ENCODE measurements around the gene CARF.

Gene CARF

DNA sequence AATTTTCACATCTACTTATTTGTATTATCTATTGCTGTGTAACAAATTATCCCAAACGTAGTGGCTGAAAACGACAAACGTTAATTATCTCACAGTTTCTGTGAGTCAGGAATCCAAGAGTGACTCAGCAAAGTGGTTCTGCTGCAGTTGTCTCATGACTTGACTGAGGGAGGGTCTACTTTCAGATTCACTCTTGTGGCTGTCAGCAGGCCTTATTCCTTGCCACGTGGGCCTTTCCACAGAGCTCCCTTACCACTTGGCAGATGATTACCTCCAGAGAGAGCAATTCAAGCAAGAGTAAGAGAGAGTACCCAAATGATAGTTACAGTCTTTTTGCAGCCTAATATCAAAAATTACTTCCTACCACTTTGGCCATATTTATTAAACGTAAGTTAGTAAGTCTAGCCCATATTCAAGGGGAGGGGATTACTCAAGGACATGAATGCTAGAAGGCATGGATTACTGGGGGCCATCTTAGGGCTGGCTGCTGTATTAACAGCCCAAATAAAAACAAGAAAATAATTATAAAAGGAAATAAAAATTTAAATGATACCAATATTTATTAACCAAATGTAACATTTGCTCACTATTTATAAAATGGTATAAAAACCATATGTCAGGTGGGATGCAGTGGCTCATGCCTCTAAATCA is 53.9 kb downstream of the CARF start:
- TF ChIP-seq, protein P1, sequence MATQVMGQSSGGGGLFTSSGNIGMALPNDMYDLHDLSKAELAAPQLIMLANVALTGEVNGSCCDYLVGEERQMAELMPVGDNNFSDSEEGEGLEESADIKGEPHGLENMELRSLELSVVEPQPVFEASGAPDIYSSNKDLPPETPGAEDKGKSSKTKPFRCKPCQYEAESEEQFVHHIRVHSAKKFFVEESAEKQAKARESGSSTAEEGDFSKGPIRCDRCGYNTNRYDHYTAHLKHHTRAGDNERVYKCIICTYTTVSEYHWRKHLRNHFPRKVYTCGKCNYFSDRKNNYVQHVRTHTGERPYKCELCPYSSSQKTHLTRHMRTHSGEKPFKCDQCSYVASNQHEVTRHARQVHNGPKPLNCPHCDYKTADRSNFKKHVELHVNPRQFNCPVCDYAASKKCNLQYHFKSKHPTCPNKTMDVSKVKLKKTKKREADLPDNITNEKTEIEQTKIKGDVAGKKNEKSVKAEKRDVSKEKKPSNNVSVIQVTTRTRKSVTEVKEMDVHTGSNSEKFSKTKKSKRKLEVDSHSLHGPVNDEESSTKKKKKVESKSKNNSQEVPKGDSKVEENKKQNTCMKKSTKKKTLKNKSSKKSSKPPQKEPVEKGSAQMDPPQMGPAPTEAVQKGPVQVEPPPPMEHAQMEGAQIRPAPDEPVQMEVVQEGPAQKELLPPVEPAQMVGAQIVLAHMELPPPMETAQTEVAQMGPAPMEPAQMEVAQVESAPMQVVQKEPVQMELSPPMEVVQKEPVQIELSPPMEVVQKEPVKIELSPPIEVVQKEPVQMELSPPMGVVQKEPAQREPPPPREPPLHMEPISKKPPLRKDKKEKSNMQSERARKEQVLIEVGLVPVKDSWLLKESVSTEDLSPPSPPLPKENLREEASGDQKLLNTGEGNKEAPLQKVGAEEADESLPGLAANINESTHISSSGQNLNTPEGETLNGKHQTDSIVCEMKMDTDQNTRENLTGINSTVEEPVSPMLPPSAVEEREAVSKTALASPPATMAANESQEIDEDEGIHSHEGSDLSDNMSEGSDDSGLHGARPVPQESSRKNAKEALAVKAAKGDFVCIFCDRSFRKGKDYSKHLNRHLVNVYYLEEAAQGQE (IDR thresholded peaks at IDR 0.05; ENCODE audit: insufficient read depth in 1 of 2, low read depth in 2 of 2, low read length in 2 of 2) = no peak

- TF ChIP-seq TAF1 (IDR thresholded peaks at IDR 0.05; ENCODE audit: borderline replicate concordance, insufficient read depth, low read length) = no peak
- no peak for TF ChIP-seq FOXP2 (optimal IDR thresholded peaks at IDR 0.05; ENCODE audit: borderline replicate concordance, extremely low read depth, extremely low read length, insufficient read depth)
- TF ChIP-seq, protein P1 (IDR thresholded peaks at IDR 0.05; ENCODE audit: insufficient read depth in 1 of 2, low read depth in 2 of 2, low read length in 2 of 2) = no peak
Measured at GRCh38 chr2:202976809-202977208, 64.7 kb downstream of the CARF start.

DNA sequence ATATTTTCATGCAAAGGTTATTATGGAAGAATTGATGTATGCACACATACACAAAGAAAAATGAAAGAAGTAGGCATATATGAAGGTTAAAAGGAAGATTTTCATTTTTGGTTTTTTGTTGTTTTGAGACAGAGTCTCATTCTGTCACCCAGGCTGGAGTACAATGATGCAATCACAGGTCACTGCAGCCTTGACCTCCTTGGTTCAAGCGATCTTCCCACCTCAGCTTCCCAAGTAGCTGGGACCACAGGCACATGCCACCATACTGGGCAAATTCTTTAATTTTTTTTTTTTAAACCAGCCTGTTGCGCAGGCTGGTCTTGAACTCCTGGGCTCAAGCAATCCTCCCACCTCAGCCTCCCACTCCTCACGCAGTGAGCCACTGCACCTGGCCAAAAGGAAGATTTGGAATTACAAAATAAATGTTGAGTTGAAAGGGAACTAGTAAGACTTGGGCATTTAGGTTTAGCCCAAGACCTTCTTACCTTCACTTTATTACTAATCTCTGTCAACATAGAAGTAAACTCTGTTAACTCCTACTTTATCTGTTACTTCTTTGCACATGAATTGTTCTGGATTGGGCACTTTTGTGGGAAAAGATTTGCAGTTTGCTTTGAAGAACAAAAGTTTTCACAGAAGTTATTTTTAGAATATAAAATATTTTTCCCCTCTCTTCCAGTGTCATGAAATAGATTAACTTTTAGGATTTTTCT is 70.9 kb downstream of the CARF start:
- TF ChIP-seq FOXP2 (optimal IDR thresholded peaks at IDR 0.05; ENCODE audit: borderline replicate concordance, extremely low read depth, extremely low read length, insufficient read depth) (no peak), SIN3A (IDR thresholded peaks at IDR 0.05; ENCODE audit: borderline replicate concordance, insufficient read depth, low read length) (no peak), POLR2AphosphoS5 (IDR thresholded peaks at IDR 0.05; ENCODE audit: low read depth, low read length) (no peak), TAF1 (IDR thresholded peaks at IDR 0.05; ENCODE audit: borderline replicate concordance, insufficient read depth, low read length) (no peak)
- TF ChIP-seq, protein P1 (IDR thresholded peaks at IDR 0.05; ENCODE audit: insufficient read depth in 1 of 2, low read depth in 2 of 2, low read length in 2 of 2) = no peak

DNA sequence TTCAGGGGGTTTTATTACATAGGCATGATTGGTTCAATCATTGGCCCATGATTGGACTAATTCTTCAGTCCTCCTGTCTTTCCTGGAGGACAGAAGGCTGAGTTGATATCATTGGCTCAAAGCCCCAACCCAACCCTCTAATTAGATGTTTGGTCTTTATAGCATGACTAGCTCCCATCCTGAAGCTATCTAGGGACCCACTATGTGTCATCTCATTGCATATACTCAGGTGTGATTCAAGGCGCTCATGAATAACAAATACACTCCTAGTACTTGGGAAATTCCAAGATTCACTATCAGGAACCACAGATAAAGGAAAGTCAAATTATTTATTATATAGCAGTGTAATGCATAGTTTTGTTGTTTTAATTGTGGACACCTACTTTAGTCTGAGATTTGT is 77.7 kb downstream of the CARF start:
- TF ChIP-seq POLR2AphosphoS5 (IDR thresholded peaks at IDR 0.05; ENCODE audit: low read depth, low read length) = no peak
- no peak for TF ChIP-seq FOXP2 (optimal IDR thresholded peaks at IDR 0.05; ENCODE audit: borderline replicate concordance, extremely low read depth, extremely low read length, insufficient read depth)
- TF ChIP-seq, protein P1 (IDR thresholded peaks at IDR 0.05; ENCODE audit: insufficient read depth in 1 of 2, low read depth in 2 of 2, low read length in 2 of 2) = no peak
- no peak for TF ChIP-seq TAF1 (IDR thresholded peaks at IDR 0.05; ENCODE audit: borderline replicate concordance, insufficient read depth, low read length)
- TF ChIP-seq SIN3A (IDR thresholded peaks at IDR 0.05; ENCODE audit: borderline replicate concordance, insufficient read depth, low read length) = no peak

GRCh38 chr2:202990501-202990900 is 78.4 kb downstream of the CARF start:
- TF ChIP-seq POLR2AphosphoS5 (IDR thresholded peaks at IDR 0.05; ENCODE audit: low read depth, low read length) = no peak
- no peak for TF ChIP-seq TAF1 (IDR thresholded peaks at IDR 0.05; ENCODE audit: borderline replicate concordance, insufficient read depth, low read length)

All from PFSK-1 (cell line).